Neural crest cell (in vitro differentiated cells): ENCODE results near the gene GPR26. TPM values are rescaled to one million over a fixed set of nuclear protein-coding genes. Genes with fewer than 3 reads are reported as not detected.

Experiments
- DNase-seq: peaks from one replicate; pipeline ENCODE4 v3.0.0; 2021; ENCODE audit warnings: low read depth, mixed read lengths, low spot score
- H3K27ac Mint-ChIP-seq: one replicate; pipeline ENCODE4 v1.8.0; 2021; ENCODE audit warnings: mild to moderate bottlenecking, mixed read lengths; ENCODE audit not compliant: unreplicated experiment
- H3K27me3 Mint-ChIP-seq: 2 replicates; pipeline ENCODE4 v1.8.0; 2021; ENCODE audit warnings: low read depth, mild to moderate bottlenecking, mixed read lengths
- H3K36me3 Mint-ChIP-seq: 2 replicates; pipeline ENCODE4 v1.8.0; 2021; ENCODE audit warnings: low read depth, mild to moderate bottlenecking, mixed read lengths
- H3K4me1 Mint-ChIP-seq: 2 replicates; pipeline ENCODE4 v1.8.0; 2021; ENCODE audit warnings: mixed read lengths
- H3K4me3 Mint-ChIP-seq: one replicate; pipeline ENCODE4 v1.8.0; 2021; ENCODE audit warnings: mild to moderate bottlenecking, mixed read lengths
- H3K9me3 Mint-ChIP-seq: 2 replicates; pipeline ENCODE4 v1.8.0; 2021; ENCODE audit warnings: mixed read lengths
- CTCF ChIP-seq: fragments of 200-600 bp; sonication (generic); conservative IDR thresholded peaks from 2 replicates; pipeline ENCODE4 v1.5.0; 2021; ENCODE audit warnings: antibody characterized with exemption, mild to moderate bottlenecking
- total RNA-seq: library from RNA; stranded (reverse); gene quantifications from 2 replicates; pipeline ENCODE4 v1.2.1, GENCODE V29; 2021

GPR26 gene
- total RNA-seq, 1 donor from 2014 or later, result not detected

DNA sequence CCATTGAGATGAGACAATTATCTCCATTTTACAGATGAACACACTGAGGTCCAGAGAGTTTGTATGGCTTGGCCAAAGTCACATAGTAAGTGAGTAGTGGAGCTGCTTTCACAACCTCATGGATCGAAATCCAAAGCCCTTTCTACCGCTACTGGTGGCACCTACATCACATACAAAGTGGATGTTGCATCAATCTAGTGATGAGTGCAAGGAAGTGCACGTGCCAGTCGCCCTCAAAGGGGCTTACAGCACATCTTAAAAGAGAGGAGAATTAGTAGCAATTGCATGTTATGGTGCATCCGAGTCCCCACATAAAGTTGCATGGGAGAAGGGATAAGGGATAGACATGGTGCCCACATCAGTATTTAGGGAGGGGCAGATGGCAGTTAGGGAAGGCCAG lies 31.0 kb upstream of the GPR26 start:
- no peak for TF ChIP-seq CTCF

GRCh38 chr10:123635745-123636144 lies 30.4 kb upstream of the GPR26 start:
- Mint-ChIP-seq H3K36me3 (no peaks in the 10 kb centered on the region), H3K4me1 (peaks cover 6% of the 10 kb centered on the region), H3K4me3 (no peak overlapping the region), H3K27me3 (peaks cover 46% of the 10 kb centered on the region), H3K27ac (no peak overlapping the region), H3K9me3 (no peaks in the 10 kb centered on the region)
- no peak for TF ChIP-seq CTCF
- DNase-seq, result no peak

More for the DNA sequence above, 31.0 kb upstream of the GPR26 start:
- no peak overlapping the region for H3K4me3 Mint-ChIP-seq
- no peak overlapping the region for H3K27ac Mint-ChIP-seq
- H3K27me3 Mint-ChIP-seq, result peaks cover 46% of the 10 kb centered on the region
- H3K36me3 Mint-ChIP-seq, result no peaks in the 10 kb centered on the region
- no peak for DNase-seq
- no peaks in the 10 kb centered on the region for H3K9me3 Mint-ChIP-seq
- peaks cover 1% of the 10 kb centered on the region for H3K4me1 Mint-ChIP-seq

GRCh38 chr10:123636598-123637325 lies 29.4 kb upstream of the GPR26 start:
- peaks cover 40% of the 10 kb centered on the region for H3K27me3 Mint-ChIP-seq
- peaks cover 6% of the 10 kb centered on the region for H3K4me1 Mint-ChIP-seq
- no peak for TF ChIP-seq CTCF
- H3K4me3 Mint-ChIP-seq, result no peak overlapping the region
- DNase-seq, result no peak
- H3K36me3 Mint-ChIP-seq, result no peaks in the 10 kb centered on the region
- no peaks in the 10 kb centered on the region for H3K9me3 Mint-ChIP-seq
- H3K27ac Mint-ChIP-seq, result no peak overlapping the region

DNA sequence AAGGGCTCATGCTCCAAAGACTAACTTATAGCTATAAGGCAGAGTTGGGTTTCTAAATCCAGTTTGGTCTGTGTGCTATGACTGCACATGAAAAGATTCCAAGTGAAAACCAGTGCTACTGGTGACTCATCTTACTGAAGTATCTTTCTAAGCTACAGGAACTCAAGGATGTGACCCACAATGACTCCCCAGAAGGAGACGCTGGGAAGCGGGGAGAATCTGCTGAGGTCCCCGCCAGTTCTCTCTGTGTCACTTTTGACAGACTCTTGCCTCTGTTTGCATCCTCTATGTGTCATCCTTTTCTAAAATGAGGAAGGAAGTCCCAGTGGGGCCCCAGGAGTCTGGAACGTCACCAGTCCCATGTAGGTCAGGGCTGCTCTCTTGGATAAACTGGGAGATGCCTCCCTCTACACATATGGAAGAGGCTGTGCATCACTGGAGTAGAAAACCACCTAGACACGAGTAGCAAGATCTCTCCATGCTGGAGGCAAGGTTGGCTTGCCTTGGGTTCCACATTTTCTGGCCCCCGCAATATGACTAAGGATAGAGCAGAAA lies 28.8 kb upstream of the GPR26 start:
- H3K27ac Mint-ChIP-seq, result no peak overlapping the region
- peaks cover 38% of the 10 kb centered on the region for H3K27me3 Mint-ChIP-seq
- peaks cover 6% of the 10 kb centered on the region for H3K4me1 Mint-ChIP-seq
- DNase-seq, result no peak
- H3K9me3 Mint-ChIP-seq, result no peaks in the 10 kb centered on the region
- no peak overlapping the region for H3K4me3 Mint-ChIP-seq
- TF ChIP-seq CTCF, result no peak
- H3K36me3 Mint-ChIP-seq, result no peaks in the 10 kb centered on the region

GRCh38 chr10:123639131-123639530 lies 27.0 kb upstream of the GPR26 start:
- DNase-seq, result no peak
- no peak overlapping the region for H3K4me3 Mint-ChIP-seq
- H3K27me3 Mint-ChIP-seq, result peaks cover 31% of the 10 kb centered on the region
- H3K36me3 Mint-ChIP-seq, result no peaks in the 10 kb centered on the region
- H3K4me1 Mint-ChIP-seq, result peaks cover 6% of the 10 kb centered on the region
- TF ChIP-seq CTCF, result no peak
- H3K9me3 Mint-ChIP-seq, result no peaks in the 10 kb centered on the region
- no peak overlapping the region for H3K27ac Mint-ChIP-seq
